ENCODE measurements around the gene ZNRD2.
"Not testable (repeated sequence)": the region's sequence is repeated elsewhere in the genome, so short reads cannot be mapped to it uniquely, and the experiment has no call there.

ZNRD2 gene

DNA sequence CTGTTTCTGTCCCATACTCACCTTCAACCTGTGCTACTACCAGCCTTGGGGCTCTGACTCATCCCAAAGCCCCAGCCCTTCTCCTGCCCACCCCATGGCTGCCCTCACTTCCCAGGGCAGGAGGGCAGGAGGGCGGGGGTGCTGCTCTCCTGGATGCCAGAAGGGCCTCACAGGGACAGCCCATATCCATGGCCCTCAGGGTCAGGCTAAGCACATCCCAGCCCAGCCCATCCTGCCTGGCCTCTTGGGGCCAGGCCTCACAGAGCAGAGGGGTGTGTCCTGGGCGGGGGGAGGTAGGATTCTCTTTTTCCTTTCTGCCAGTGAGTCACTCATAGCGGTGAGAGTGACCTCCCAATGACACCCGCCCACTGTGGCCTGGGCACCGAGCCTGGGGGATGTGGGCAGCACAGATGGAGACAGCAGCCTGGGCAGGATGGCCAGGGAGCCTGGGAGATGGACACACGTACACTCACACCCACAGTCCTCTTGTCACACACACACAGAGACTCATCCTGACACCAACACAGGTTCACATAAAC is 14.5 kb upstream of the ZNRD2 start:
- no peak for DNase-seq (ENCODE audit: low read depth in 3 of 3, low spot score in 1 of 3)

- DNase-seq (ENCODE audit: low read depth in 3 of 3, low spot score in 1 of 3): no peak
Measured at GRCh38 chr11:65556470-65557279, 13.6 kb upstream of the ZNRD2 start.

GRCh38 chr11:65557280-65558001 is 12.8 kb upstream of the ZNRD2 start:
- DNase-seq (ENCODE audit: low read depth in 3 of 3, low spot score in 1 of 3): no peak

- DNase-seq (ENCODE audit: low read depth in 3 of 3, low spot score in 1 of 3): no peak
Measured at GRCh38 chr11:65558002-65558929, 12.0 kb upstream of the ZNRD2 start, which contains the start of gene LTBP3. TSS of gene LTBP3 (minus strand) at chr11:65558359. CDS start at chr11:65557959, 400 bp downstream.

DNA sequence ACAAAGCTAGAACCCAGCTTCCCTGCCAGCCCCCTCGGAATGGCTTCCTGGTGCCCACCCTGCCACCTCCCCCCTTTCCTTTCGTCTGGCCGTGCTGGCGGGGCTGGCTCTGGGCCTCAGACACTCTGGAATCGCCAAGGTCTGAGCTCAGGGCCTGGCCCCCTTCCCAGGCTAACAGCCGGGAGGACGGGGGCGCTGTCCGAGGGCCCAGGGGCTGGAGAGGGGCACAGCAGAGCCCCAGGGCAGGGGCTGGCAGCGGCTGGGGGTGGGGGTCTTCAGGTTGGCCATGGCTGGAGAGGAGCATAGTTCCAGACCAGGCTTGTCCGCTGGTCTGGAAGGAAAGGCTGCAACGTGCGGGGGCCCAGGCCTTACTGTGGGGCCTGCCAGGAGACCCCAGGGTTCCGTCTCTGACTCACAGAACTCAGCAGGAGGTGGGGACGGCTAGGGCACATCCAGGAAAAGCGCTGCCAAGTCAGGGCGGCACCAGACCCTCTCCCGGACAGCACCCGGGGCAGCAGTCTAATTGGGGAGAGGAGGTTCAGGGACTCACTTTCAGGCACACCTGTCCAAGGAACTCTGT is 11.3 kb upstream of the ZNRD2 start:
- no peak for DNase-seq (ENCODE audit: low read depth in 3 of 3, low spot score in 1 of 3)

DNA sequence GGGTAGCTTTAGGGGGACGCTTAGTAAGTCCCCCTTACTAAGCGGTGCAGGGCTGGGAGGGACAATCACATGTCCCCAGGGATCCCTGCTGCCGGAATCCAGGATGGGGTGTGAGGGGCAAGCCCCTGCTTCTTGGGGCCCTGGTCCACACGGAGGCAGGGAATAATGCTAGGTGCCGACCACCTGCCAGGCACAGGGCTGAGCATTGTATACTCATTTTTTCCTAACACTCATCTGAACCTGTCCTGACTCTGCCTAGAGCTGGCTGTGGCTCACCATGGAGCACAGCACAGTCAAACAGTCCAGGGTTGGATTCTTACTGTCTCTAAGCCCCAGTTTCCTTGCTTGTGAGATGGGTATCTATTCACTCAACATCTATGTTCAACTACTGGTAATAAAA is 10.7 kb upstream of the ZNRD2 start:
- DNase-seq (ENCODE audit: low read depth in 3 of 3, low spot score in 1 of 3): no peak

GRCh38 chr11:65559951-65560537 is 10.2 kb upstream of the ZNRD2 start:
- DNase-seq (ENCODE audit: low read depth in 3 of 3, low spot score in 1 of 3): no peak

GRCh38 chr11:65560555-65561418 is 9.5 kb upstream of the ZNRD2 start:
- DNase-seq (ENCODE audit: low read depth in 3 of 3, low spot score in 1 of 3): no peak

DNA sequence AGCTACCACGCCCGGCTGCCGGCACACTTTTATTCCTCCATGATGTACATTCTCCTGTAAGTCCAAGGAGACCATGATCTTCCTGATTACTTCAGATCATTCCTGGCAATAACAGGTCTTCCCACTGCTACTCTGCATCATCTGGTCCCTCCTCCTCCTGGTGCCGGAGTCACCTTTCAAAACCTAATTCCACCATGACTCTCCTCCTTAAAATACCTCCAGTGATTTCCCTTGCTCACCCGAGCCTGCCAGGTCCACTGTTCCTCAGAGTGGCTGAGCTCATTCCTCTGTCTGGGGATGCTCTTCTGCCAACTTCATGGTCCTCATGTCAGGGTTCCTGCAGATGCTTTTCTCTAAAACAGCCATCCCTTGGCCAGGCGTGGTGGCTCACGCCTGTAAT is 8.3 kb upstream of the ZNRD2 start:
- no peak for DNase-seq (ENCODE audit: low read depth in 3 of 3, low spot score in 1 of 3)

DNA sequence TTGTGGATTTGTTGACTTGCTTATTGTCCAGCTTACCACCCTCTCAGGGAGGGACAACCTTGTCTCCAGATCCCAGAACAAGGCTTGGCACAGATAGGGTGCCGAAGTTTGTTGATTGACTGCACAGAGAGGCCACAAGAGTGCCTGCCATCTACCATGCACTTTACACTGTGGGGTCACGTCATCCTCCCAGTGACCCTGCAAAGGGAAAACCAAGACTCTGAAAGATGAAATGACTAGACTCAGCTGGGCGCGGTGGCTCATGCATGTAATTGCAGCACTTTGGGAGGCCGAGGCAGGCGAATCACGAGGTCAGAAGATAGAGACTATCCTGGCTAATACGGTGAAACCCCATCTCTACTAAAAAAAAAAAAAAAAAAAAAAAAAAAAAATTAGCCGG is 7.5 kb upstream of the ZNRD2 start:
- DNase-seq (ENCODE audit: low read depth in 3 of 3, low spot score in 1 of 3): no peak

DNA sequence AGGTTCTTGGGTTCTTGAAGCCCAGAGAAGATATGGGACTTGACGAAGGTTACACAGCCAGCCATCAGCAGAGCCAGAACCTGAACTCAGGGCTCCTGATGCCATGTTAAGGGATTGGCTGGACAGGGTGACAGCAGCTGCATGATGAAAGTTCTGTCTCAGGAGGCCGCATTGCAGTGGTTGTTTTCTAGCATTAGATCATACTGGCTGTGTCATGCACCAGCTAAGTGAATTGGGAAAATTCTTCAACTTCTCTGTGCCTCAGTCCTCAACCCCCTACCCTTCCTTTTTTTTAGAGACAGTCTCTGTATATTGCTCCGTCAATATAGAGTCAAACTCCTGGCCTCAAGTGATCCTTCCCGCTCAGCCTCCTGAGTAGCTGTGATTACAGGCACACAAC is 6.7 kb upstream of the ZNRD2 start:
- no peak for DNase-seq (ENCODE audit: low read depth in 3 of 3, low spot score in 1 of 3)

- not testable (repeated sequence) for DNase-seq (ENCODE audit: low read depth in 3 of 3, low spot score in 1 of 3)
Measured at GRCh38 chr11:65564879-65565559, 5.3 kb upstream of the ZNRD2 start.

- no peak for DNase-seq (ENCODE audit: low read depth in 3 of 3, low spot score in 1 of 3)
Measured at GRCh38 chr11:65565624-65566453, 4.4 kb upstream of the ZNRD2 start.

GRCh38 chr11:65569164-65569972 is 909 bp upstream of the ZNRD2 start:
- DNase-seq (ENCODE audit: low read depth in 3 of 3, low spot score in 1 of 3): no peak

DNA sequence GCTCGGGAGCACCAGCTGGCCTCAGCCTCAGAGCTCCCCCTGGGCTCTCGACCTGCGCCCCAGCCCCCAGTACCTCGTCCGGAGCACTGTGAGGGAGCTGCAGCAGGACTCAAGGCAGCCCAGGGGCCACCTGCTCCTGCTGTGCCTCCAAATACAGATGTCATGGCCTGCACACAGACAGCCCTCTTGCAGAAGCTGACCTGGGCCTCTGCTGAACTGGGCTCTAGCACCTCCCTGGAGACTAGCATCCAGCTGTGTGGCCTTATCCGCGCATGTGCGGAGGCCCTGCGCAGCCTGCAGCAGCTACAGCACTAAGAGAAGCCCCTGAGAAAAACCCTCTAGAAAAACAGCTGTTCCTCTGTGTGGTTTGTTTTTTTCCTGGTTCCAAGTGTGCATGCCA is 1.1 kb downstream of the ZNRD2 start:
- DNase-seq (ENCODE audit: low read depth in 3 of 3, low spot score in 1 of 3): no peak

- DNase-seq (ENCODE audit: low read depth in 3 of 3, low spot score in 1 of 3): no peak
Measured at GRCh38 chr11:65571940-65572339, 1.7 kb downstream of the ZNRD2 start.

Data from stimulated activated CD4-positive, alpha-beta T cell treated with anti-CD3 and anti-CD28 coated beads, TNF-alpha, amount 100 ng/mL, for 1 hour (primary cell).